Heart left ventricle (tissue), 16 donors: ENCODE measurements around the gene TLE5. TPM values are rescaled to one million over a fixed set of nuclear protein-coding genes. Genes with fewer than 3 reads are reported as not detected.

Experiments used
- ATAC-seq, 4 donors: fragments of 200-7000 bp; cut with Tn5 transposase; one replicate each; pipeline ENCODE4 v1.9.1; 2020 to 2022; ENCODE audit warnings: moderate library complexity in 4 of 4, mild to moderate bottlenecking in 3 of 4, moderate number of reproducible peaks in 1 of 4
- DNase-seq, 5 donors: peaks; one replicate each; pipeline ENCODE4 v3.0.0-alpha.2; 2020
- H3K27ac ChIP-seq, 12 donors: fragments of 200-600 bp; sonication (generic) in 4 of 12; one replicate each; pipeline versions ENCODE4 v1.5.0 to v1.8.0; 2016 to 2022; ENCODE audit warnings: mild to moderate bottlenecking in 2 of 12
- H3K27me3 ChIP-seq, 9 donors: fragments of 200-600 bp; sonication (generic) in 2 of 9; one replicate each; pipeline versions ENCODE4 v1.5.1 to v1.8.0; 2016 to 2022; ENCODE audit warnings: mild to moderate bottlenecking in 3 of 9
- H3K36me3 ChIP-seq, 9 donors: fragments of 200-600 bp; sonication (generic) in 2 of 9; one replicate each; pipeline versions ENCODE4 v1.5.0 to v1.8.0; 2018 to 2022; ENCODE audit warnings: mild to moderate bottlenecking in 2 of 9
- H3K4me1 ChIP-seq, 12 donors: fragments of 200-600 bp; sonication (generic) in 4 of 12; one replicate each; pipeline versions ENCODE4 v1.5.0 to v1.8.0; 2016 to 2022; ENCODE audit warnings: mild to moderate bottlenecking in 3 of 12
- H3K4me3 ChIP-seq, 12 donors: fragments of 200-600 bp; sonication (generic) in 4 of 12; one replicate each; pipeline versions ENCODE4 v1.5.0 to v1.8.0; 2017 to 2022; ENCODE audit warnings: mild to moderate bottlenecking in 9 of 12, moderate library complexity in 4 of 12
- H3K9me3 ChIP-seq, 12 donors: fragments of 200-600 bp; sonication (generic) in 4 of 12; one replicate each; pipeline versions ENCODE4 v1.5.0 to v1.8.0; 2016 to 2022; ENCODE audit warnings: mild to moderate bottlenecking in 1 of 12
- POLR2A ChIP-seq, 2 donors: fragments of 450-650 bp; IDR thresholded peaks; one replicate each; pipeline ENCODE4 v1.6.1; 2017; ENCODE audit warnings: antibody characterized with exemption in 2 of 2, mild to moderate bottlenecking in 2 of 2, moderate library complexity in 2 of 2
- WGBS, 4 donors: extraction: QIAGEN DNeasy Blood & Tissue Kit in 2 of 4; methylation state at CpG; one replicate each; pipeline versions ENCODE4 v1.1.5 to v1.1.7; 2013 to 2018; 5-methylcytosine and 5-hydroxymethylcytosine counted together
- intact Hi-C, 10 donors: fragments of 100-400 bp; cut with DNase I; formaldehyde crosslinking; loops; one replicate each; pipeline versions ENCODE4 v1.11.1 to v1.14.2; 2022
- polyA plus RNA-seq, 2 donors: library from polyadenylated mRNA; stranded (reverse); fragments of 200-250 nt; gene quantifications; one replicate each; pipeline ENCODE4 v1.2.3, GENCODE V29; 2013
- total RNA-seq, 9 donors: library from RNA; depleted of rRNA in 2 of 9; stranded (reverse); fragments of >200 nt in 2 of 9; fragmentation: NEBNext Ultra II Directional in 3 of 9; extraction: Animal tissue kit (Norgen Biotek cat#: 25700) in 3 of 9; gene quantifications; one replicate each; pipeline versions ENCODE4 v1.1.0 to v1.2.4, GENCODE V29; 2016 to 2023
- TF ChIP-seq, protein P1 (sequence below), 12 donors: fragments of 200-600 bp; sonication (generic) in 4 of 12; IDR thresholded peaks; one replicate each; pipeline versions ENCODE4 v1.5.0 to v1.8.0; 2018 to 2022; ENCODE audit warnings: antibody characterized with exemption in 12 of 12, mild to moderate bottlenecking in 5 of 12
- donor health status: ischemic (EF 13 %, LVEDD 7.1; RV severe dilation, severe dysfunction).
- donor health status: healthy with polysubstance abuse.
- donor health status: DM: no; HTN: yes; CAD: no.
- donor health status: DM: no; HTN: no; CAD: no.
- donor health status: ischemic (EF 25% LVEDD 6.9; RV normal size, moderate dysfunction).
- donor health status: ischemic (EF 25% LVEDD 5.7; RV mildly dilated, moderate dysfunction).
- donor health status: healthy.
- donor health status: DM: yes; HTN: yes; CAD: no.
- donor health status: ischemic (EF 35%, LVEDD 5.7; RV mildly dilated, moderate dysfunction).
- donor health status: nonischemic (EF 11% LVEDD 7.7; RV severe dilation, severe dysfunction).
- donor health status: DM: yes; HTN: yes; CAD: no.
- donor health status: PGD.
- donor health status: ischemic (EF 29% LVEDD 5.4; RV normal size, mild dysfunction).
- donor health status: nonischemic (EF 23%, LVEDD 6.1; RV moderate dilation, normal function).

The TLE5 gene
- total and polyA plus RNA-seq, 11 donors = 593 to 1,459 (median 711) TPM

DNA sequence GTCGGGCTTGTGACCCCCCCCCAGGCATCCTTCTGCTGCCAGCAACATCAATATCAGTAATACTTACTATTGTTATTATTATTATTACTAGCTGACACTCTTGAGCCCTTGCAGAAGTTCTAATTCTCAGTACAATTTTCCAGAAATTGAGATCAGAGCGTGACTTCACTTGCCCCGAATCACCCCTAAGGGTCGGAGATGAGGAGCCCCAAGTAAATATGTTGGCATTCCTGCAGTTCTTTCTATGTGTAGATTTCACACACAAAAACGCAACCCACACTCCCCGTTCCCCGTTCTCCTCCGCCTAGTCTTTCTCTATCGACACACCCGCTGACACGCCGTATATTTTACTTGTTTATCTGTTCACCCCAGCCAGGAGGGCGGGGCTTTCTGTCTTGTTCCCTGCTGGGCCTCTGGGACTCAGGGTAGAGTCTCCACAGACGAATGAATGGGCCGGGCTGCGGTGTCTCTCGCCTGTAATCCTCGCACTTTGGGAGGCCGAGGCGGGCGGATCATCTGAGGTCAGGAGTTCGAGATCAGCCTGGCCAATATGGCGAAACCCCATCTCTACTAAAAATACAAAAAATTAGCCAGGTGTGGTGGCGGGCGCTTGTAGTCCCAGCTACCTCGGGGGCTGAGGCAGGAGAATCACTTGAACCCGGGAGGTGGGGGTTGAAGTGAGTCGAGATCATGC, 14.7 kb downstream of the TLE5 start:
- WGBS, 4 donors = 15 to 19% (median 16%) methylated on average over 28 of the region's 28 CpGs
- H3K36me3 ChIP-seq = peaks cover 0 to 4% (median 0%) of the 10 kb centered on the region in 9 donors
- peak overlapping the region in 10 of 12 donors; percentile 6 to 90 (median 60) for H3K27ac ChIP-seq
- intact Hi-C loops = no loop called here
- TF ChIP-seq, protein P1, sequence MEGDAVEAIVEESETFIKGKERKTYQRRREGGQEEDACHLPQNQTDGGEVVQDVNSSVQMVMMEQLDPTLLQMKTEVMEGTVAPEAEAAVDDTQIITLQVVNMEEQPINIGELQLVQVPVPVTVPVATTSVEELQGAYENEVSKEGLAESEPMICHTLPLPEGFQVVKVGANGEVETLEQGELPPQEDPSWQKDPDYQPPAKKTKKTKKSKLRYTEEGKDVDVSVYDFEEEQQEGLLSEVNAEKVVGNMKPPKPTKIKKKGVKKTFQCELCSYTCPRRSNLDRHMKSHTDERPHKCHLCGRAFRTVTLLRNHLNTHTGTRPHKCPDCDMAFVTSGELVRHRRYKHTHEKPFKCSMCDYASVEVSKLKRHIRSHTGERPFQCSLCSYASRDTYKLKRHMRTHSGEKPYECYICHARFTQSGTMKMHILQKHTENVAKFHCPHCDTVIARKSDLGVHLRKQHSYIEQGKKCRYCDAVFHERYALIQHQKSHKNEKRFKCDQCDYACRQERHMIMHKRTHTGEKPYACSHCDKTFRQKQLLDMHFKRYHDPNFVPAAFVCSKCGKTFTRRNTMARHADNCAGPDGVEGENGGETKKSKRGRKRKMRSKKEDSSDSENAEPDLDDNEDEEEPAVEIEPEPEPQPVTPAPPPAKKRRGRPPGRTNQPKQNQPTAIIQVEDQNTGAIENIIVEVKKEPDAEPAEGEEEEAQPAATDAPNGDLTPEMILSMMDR (IDR thresholded peaks at IDR 0.05) = no peak
- TF ChIP-seq POLR2A (IDR thresholded peaks at IDR 0.05) = peak in 1 of 2 donors; percentile 34
- H3K27me3 ChIP-seq = peaks cover 0 to 2% (median 0%) of the 10 kb centered on the region in 9 donors
- no peaks in the 10 kb centered on the region for H3K9me3 ChIP-seq
- peak; percentile 59 to 91 (median 79) for DNase-seq
- peak; percentile 61 to 72 (median 70) for ATAC-seq
- peak overlapping the region in 11 of 12 donors; percentile 24 to 65 (median 52) for H3K4me3 ChIP-seq
- peaks cover 0 to 16% (median 7%) of the 10 kb centered on the region in 12 donors for H3K4me1 ChIP-seq

DNA sequence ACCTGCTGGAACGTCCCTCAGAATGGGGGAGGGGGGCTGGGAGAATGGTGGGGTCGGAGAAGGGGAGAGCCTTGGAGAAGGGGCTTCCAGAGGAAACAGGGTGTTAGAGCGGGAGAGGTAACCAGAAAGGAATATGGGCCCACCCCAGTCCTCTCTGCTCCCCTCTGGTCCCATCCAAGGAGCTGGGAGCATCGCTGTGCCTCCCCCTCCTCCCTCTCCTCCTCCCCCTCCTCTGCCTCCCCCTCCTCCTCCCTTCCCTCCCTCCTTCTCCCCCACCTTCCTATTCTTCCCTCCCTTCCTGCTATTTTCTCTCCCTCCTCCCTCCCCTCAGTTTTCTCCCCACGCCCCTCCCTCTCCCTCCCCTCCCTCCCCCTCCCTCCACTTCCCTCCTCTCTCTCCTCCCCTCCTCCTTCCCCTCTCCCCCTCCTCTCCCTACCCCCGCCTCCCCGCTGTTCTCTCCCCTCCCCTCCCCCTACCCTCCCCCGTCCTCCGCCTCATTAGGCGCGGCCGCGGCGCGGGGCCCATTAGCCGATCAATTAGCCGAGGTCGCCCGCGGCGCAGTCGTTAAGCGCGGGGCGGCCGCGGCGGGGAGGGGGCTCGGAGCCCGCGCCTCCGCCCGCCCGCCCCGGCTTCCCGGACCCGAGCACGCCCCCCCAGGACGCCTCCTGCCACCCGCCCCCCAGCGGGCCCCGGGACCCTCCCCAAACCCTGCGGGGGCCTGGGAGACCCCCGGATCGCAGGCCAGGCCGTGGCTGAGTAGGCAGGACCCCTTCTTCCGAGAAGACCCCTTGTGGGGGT, 15.4 kb downstream of the TLE5 start:
- Histone ChIP-seq H3K36me3 (no peaks in the 10 kb centered on the region), H3K9me3 (no peaks in the 10 kb centered on the region), H3K27me3 (peaks cover 0 to 2% (median 0%) of the 10 kb centered on the region in 9 donors), H3K4me3 (peak overlapping the region in 11 of 12 donors; percentile 24 to 65 (median 52)), H3K27ac (peak overlapping the region in 10 of 12 donors; percentile 6 to 90 (median 60)), H3K4me1 (peaks cover 0 to 20% (median 7%) of the 10 kb centered on the region in 12 donors)
- intact Hi-C loops = no loop called here
- WGBS, 4 donors = 4 to 32% (median 12%) methylated on average over 7 to 46 of the region's 47 CpGs
- ATAC-seq (peak in 1 of 4 donors; percentile 25), DNase-seq (peak in 1 of 5 donors; percentile 61)
- TF ChIP-seq, protein P1 (IDR thresholded peaks at IDR 0.05) = no peak
- TF ChIP-seq POLR2A (IDR thresholded peaks at IDR 0.05) = no peak

DNA sequence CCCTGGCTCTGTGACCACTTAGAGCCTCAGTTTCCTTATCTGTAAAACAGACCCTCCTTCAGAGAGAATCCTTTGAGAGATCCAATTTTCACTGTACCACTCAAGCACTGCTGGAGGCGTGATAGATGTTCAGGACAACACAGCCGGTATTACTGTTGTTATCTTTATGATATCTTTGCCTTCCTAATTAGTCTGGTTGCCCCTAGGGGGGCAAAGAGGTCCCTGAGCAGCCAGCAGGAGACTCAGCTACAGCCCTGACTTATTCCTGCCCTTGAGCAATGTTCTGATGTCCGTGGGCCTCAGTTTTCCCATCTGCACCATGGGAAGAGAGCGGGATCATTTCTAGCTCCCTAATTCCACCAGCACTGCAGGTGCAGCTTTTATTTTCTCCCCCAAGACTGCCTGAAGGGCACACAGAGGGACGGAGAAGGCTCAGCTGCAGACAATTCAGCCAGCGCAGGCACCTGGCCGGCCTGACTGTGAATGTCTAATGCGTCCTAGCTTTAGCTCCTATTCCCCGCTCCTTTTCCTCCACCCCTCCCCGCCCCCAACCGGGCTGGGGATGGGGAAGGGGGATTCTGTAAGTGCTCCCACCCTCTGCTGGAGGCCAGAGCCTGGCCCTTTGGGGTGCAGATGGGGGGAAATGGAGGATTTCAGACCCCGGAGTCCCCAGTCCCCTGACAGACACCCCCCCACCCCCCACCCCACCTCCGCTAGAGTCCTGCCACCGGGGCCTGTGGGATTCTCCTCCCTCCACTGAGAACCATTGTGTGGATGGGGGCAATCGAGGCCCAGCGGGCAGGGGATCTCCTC, 16.2 kb downstream of the TLE5 start:
- intact Hi-C loops = no loop called here
- no peak for DNase-seq
- Histone ChIP-seq H3K9me3 (no peaks in the 10 kb centered on the region), H3K36me3 (no peaks in the 10 kb centered on the region), H3K4me1 (peaks cover 0 to 25% (median 7%) of the 10 kb centered on the region in 12 donors), H3K4me3 (no peak overlapping the region), H3K27ac (peak overlapping the region in 2 of 12 donors; percentile 39 to 90), H3K27me3 (peaks cover 0 to 5% (median 0%) of the 10 kb centered on the region in 9 donors)
- TF ChIP-seq, protein P1 (IDR thresholded peaks at IDR 0.05) = no peak
- no peak for TF ChIP-seq POLR2A (IDR thresholded peaks at IDR 0.05)
- ATAC-seq = no peak
- WGBS, 4 donors = 58 to 71% (median 64%) methylated on average over 14 to 16 of the region's 16 CpGs
